ENCODE measurements around the gene STAP1. TPM values are rescaled to one million over a fixed set of nuclear protein-coding genes. Genes with fewer than 3 reads are reported as not detected.

The STAP1 gene
- polyA plus RNA-seq, 1 donor from 2014 or later, result not detected

- Histone ChIP-seq H3K9ac (ENCODE audit: low read length) (no peak overlapping the region), H3K4me2 (ENCODE audit: low read length) (no peak overlapping the region), H3F3A (ENCODE audit: insufficient read depth, low read length, poor library complexity, severe bottlenecking) (no peaks in the 10 kb centered on the region), H3K9me3 (ENCODE audit: low read length) (no peaks in the 10 kb centered on the region), H3K79me2 (replicated peaks; ENCODE audit: insufficient read depth, low read length) (no peaks in the 10 kb centered on the region), H3K27ac (ENCODE audit: low read length) (no peak overlapping the region), H3K36me3 (ENCODE audit: insufficient read depth, low read length) (no peaks in the 10 kb centered on the region), H2AFZ (ENCODE audit: low read depth, low read length) (no peak overlapping the region), H3K4me3 (ENCODE audit: low read length) (no peak overlapping the region), H3K9me2 (ENCODE audit: insufficient read depth, low read length) (no peaks in the 10 kb centered on the region), H4K20me1 (ENCODE audit: insufficient read depth) (no peaks in the 10 kb centered on the region), H3K27me3 (ENCODE audit: insufficient read depth, low read depth, low read length) (no peaks in the 10 kb centered on the region)
- TF ChIP-seq EP300 (conservative IDR thresholded peaks at IDR 0.05; ENCODE audit: poor library complexity, severe bottlenecking) (no peak), REST (IDR thresholded peaks at IDR 0.05; ENCODE audit: borderline replicate concordance) (no peak)
Observed at GRCh38 chr4:67576059-67576466, 17.5 kb downstream of the STAP1 start.

- H3K4me2 ChIP-seq (ENCODE audit: low read length), result no peak overlapping the region
- H3K9ac ChIP-seq (ENCODE audit: low read length), result no peak overlapping the region
- H3K36me3 ChIP-seq (ENCODE audit: insufficient read depth, low read length), result no peaks in the 10 kb centered on the region
- H3K9me3 ChIP-seq (ENCODE audit: low read length), result no peaks in the 10 kb centered on the region
- no peak overlapping the region for H3K4me3 ChIP-seq (ENCODE audit: low read length)
- H3K27ac ChIP-seq (ENCODE audit: low read length), result no peak overlapping the region
- no peaks in the 10 kb centered on the region for H3F3A ChIP-seq (ENCODE audit: insufficient read depth, low read length, poor library complexity, severe bottlenecking)
- H3K27me3 ChIP-seq (ENCODE audit: insufficient read depth, low read depth, low read length), result no peaks in the 10 kb centered on the region
- H4K20me1 ChIP-seq (ENCODE audit: insufficient read depth), result no peaks in the 10 kb centered on the region
- no peak for TF ChIP-seq EZH2 (IDR thresholded peaks at IDR 0.05; ENCODE audit: borderline replicate concordance, insufficient read depth, low read length, poor library complexity, severe bottlenecking)
- TF ChIP-seq TAF1 (IDR thresholded peaks at IDR 0.05; ENCODE audit: low read depth), result no peak
- TF ChIP-seq EP300 (conservative IDR thresholded peaks at IDR 0.05; ENCODE audit: poor library complexity, severe bottlenecking), result no peak
- no peak for TF ChIP-seq REST (IDR thresholded peaks at IDR 0.05; ENCODE audit: borderline replicate concordance)
- TF ChIP-seq MXI1 (conservative IDR thresholded peaks at IDR 0.05; ENCODE audit: poor library complexity, severe bottlenecking), result no peak
- TF ChIP-seq CTCF (IDR thresholded peaks at IDR 0.05; ENCODE audit: poor library complexity, severe bottlenecking), result no peak
- no peak for TF ChIP-seq SMC3 (conservative IDR thresholded peaks at IDR 0.05; ENCODE audit: poor library complexity)
- no peaks in the 10 kb centered on the region for H3K79me2 ChIP-seq (replicated peaks; ENCODE audit: insufficient read depth, low read length)
- H3K9me2 ChIP-seq (ENCODE audit: insufficient read depth, low read length), result no peaks in the 10 kb centered on the region
- H2AFZ ChIP-seq (ENCODE audit: low read depth, low read length), result no peak overlapping the region
Observed at GRCh38 chr4:67576538-67576937, 18.0 kb downstream of the STAP1 start.

All from neural cell (in vitro differentiated cells).